ENCODE results near the gene MCOLN2. TPM values are rescaled to one million over a fixed set of nuclear protein-coding genes. Genes with fewer than 3 reads are reported as not detected.

MCOLN2 gene
- total and polyA plus RNA-seq, 2 donors (not counting 1 experiment from before 2014, with no cell fraction given), result 23.9 to 25.8 TPM

DNA sequence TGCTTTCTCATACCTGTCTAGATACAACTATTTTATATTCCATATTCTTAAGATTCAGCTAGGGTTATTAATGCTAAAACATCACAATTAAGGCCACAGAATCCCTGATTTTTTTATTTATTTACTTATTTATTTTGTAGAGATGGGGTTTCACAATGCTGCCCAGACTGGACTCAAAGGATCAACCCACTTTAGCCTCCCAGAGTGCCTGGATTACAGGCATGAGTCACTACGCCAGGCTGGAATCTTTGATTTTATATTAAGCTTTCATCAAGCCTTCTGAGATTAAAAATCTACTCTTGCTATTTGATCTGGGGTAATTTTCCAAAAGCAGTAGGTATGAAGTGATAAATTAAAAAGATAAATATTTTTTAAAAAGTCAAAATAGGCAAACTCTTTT is 38.9 kb downstream of the MCOLN2 start:
- H3K4me3 ChIP-seq (ENCODE audit: control extremely low read depth in 1 of 5, extremely low read depth in 1 of 5, insufficient read depth in 1 of 5, low read depth in 2 of 5, low read length in 4 of 5), result no peak overlapping the region
- WGBS (ENCODE audit: insufficient coverage), result no CpG with 5 or more reads among the region's 1 CpG
- ATAC-seq (ENCODE audit: low read depth), result no peak
- DNase-seq, result no peak
- no peaks in the 10 kb centered on the region for H3K79me2 ChIP-seq (ENCODE audit: control insufficient read depth, insufficient read depth, low read length)
- no peak overlapping the region for H2AFZ ChIP-seq (ENCODE audit: insufficient read depth, low read depth, low read length, poor library complexity, severe bottlenecking)
- H3K4me1 ChIP-seq (ENCODE audit: control insufficient read depth in 2 of 2, insufficient read depth in 2 of 2, low read length in 2 of 2), result no peaks in the 10 kb centered on the region
- POLR2A ChIA-PET, result no interaction called here
- no peak overlapping the region for H3K27ac Mint-ChIP-seq
- no peak overlapping the region for H3K27ac ChIP-seq (ENCODE audit: low read length in 2 of 2)
- intact Hi-C loops (cut with micrococcal nuclease), result no loop called here
- CTCF ChIA-PET, result interaction anchor here (0.6 to 3.0 kb wide), 7 partner anchors 11 to 69 kb away, joined by 3 to 21 read pairs (median 5); no protein-coding TSS in a partner anchor
- H3K9ac ChIP-seq (ENCODE audit: low read length), result no peak overlapping the region
- no peak for TF ChIP-seq CTCF (IDR thresholded peaks at IDR 0.05)
- peaks cover 0 to 13% of the 10 kb centered on the region in 2 experiments for H3K36me3 ChIP-seq (replicated peaks in 1 of 2; ENCODE audit: control extremely low read depth in 1 of 2, control insufficient read depth in 1 of 2, extremely low read depth in 1 of 2, insufficient read depth in 2 of 2, low read length in 1 of 2)
- H3K27me3 Mint-ChIP-seq, result no peaks in the 10 kb centered on the region
- H3K9me3 Mint-ChIP-seq (ENCODE audit: insufficient read depth), result peaks cover 1% of the 10 kb centered on the region
- H3K27me3 ChIP-seq (replicated peaks in 1 of 4; ENCODE audit: control extremely low read depth in 1 of 4, control insufficient read depth in 3 of 4, insufficient read depth in 4 of 4, low read length in 3 of 4), result no peaks in the 10 kb centered on the region
- no peak overlapping the region for H3K4me2 ChIP-seq (replicated peaks; ENCODE audit: low read depth, low read length, poor library complexity, severe bottlenecking)
- no peak overlapping the region for H3K4me3 Mint-ChIP-seq
- H4K20me1 ChIP-seq (ENCODE audit: control insufficient read depth, insufficient read depth, low read length, poor library complexity, severe bottlenecking), result no peaks in the 10 kb centered on the region
- peaks cover 3% of the 10 kb centered on the region for H3K4me1 Mint-ChIP-seq
- H3K9me3 ChIP-seq (ENCODE audit: control extremely low read depth in 1 of 3, control insufficient read depth in 2 of 3, insufficient read depth in 1 of 3, low read length in 2 of 3), result no peaks in the 10 kb centered on the region

GRCh38 chr1:84956655-84957054 is 40.3 kb downstream of the MCOLN2 start:
- H3K4me1 Mint-ChIP-seq, result peaks cover 3% of the 10 kb centered on the region
- no peak overlapping the region for H3K9ac ChIP-seq (ENCODE audit: low read length)
- no peak overlapping the region for H3K4me3 ChIP-seq (ENCODE audit: control extremely low read depth in 1 of 5, extremely low read depth in 1 of 5, insufficient read depth in 1 of 5, low read depth in 2 of 5, low read length in 4 of 5)
- ChIA-PET POLR2A (interaction anchor here (0.7 kb wide), 1 partner anchor 303 kb away, joined by 3 read pairs; the partner anchor contains the start of gene C1orf52), CTCF (interaction anchor here (1.4 to 3.0 kb wide), 2 partner anchors 12 to 298 kb away, joined by 3 to 17 read pairs; no protein-coding TSS in a partner anchor)
- no peaks in the 10 kb centered on the region for H3K79me2 ChIP-seq (ENCODE audit: control insufficient read depth, insufficient read depth, low read length)
- no peaks in the 10 kb centered on the region for H4K20me1 ChIP-seq (ENCODE audit: control insufficient read depth, insufficient read depth, low read length, poor library complexity, severe bottlenecking)
- no peak overlapping the region for H3K27ac ChIP-seq (ENCODE audit: low read length in 2 of 2)
- H3K4me2 ChIP-seq (replicated peaks; ENCODE audit: low read depth, low read length, poor library complexity, severe bottlenecking), result no peak overlapping the region
- DNase-seq (no peak), ATAC-seq (ENCODE audit: low read depth) (no peak)
- H3K4me3 Mint-ChIP-seq, result no peak overlapping the region
- WGBS (ENCODE audit: insufficient coverage), result 100% methylated on average over 3 of the region's 6 CpGs
- H3K27me3 ChIP-seq (replicated peaks in 1 of 4; ENCODE audit: control extremely low read depth in 1 of 4, control insufficient read depth in 3 of 4, insufficient read depth in 4 of 4, low read length in 3 of 4), result no peaks in the 10 kb centered on the region
- no peak overlapping the region for H2AFZ ChIP-seq (ENCODE audit: insufficient read depth, low read depth, low read length, poor library complexity, severe bottlenecking)
- no peak for TF ChIP-seq CTCF (IDR thresholded peaks at IDR 0.05)
- TF ChIP-seq EZH2 (IDR thresholded peaks at IDR 0.05; ENCODE audit: borderline replicate concordance, insufficient read depth, low read depth, low read length, poor library complexity, severe bottlenecking), result no peak
- peaks cover 0 to 17% of the 10 kb centered on the region in 2 experiments for H3K36me3 ChIP-seq (replicated peaks in 1 of 2; ENCODE audit: control extremely low read depth in 1 of 2, control insufficient read depth in 1 of 2, extremely low read depth in 1 of 2, insufficient read depth in 2 of 2, low read length in 1 of 2)
- no peak overlapping the region for H3K27ac Mint-ChIP-seq
- peaks cover 1% of the 10 kb centered on the region for H3K9me3 Mint-ChIP-seq (ENCODE audit: insufficient read depth)
- H3K27me3 Mint-ChIP-seq, result no peaks in the 10 kb centered on the region
- no peaks in the 10 kb centered on the region for H3K9me3 ChIP-seq (ENCODE audit: control extremely low read depth in 1 of 3, control insufficient read depth in 2 of 3, insufficient read depth in 1 of 3, low read length in 2 of 3)
- H3K4me1 ChIP-seq (ENCODE audit: control insufficient read depth in 2 of 2, insufficient read depth in 2 of 2, low read length in 2 of 2), result no peaks in the 10 kb centered on the region
- intact Hi-C loops (cut with micrococcal nuclease), result no loop called here

Data from B cell (primary cell).